Neural cell (in vitro differentiated cells): ENCODE data around the gene C1orf232. TPM values are rescaled to one million over a fixed set of nuclear protein-coding genes. Genes with fewer than 3 reads are reported as not detected.

Experiments
- H2AFZ ChIP-seq: fragments of 200-600, 300-800 bp; sonication (generic), shearing (Covaris generic); 2 replicates; pipeline ENCODE4 v1.6.0; 2014; ENCODE audit warnings: low read depth, mild to moderate bottlenecking, antibody characterized with exemption, low read length, moderate library complexity
- H3F3A ChIP-seq: fragments of 200-600 bp; shearing (Covaris generic); 2 replicates; pipeline ENCODE4 v1.6.1; 2016; ENCODE audit warnings: mild to moderate bottlenecking, moderate library complexity, mixed read lengths, antibody characterized with exemption, low read length; ENCODE audit not compliant: insufficient read depth, poor library complexity, severe bottlenecking
- H3K27ac ChIP-seq: fragments of 200-600, 300-800 bp; sonication (generic), shearing (Covaris generic); 2 replicates; pipeline ENCODE4 v1.5.1; 2014; ENCODE audit warnings: mild to moderate bottlenecking, low read length, moderate library complexity
- H3K27me3 ChIP-seq: fragments of 300-800, 200-600 bp; sonication (generic), shearing (Covaris generic); 2 replicates; pipeline ENCODE4 v1.6.0; 2014; ENCODE audit warnings: mild to moderate bottlenecking, low read depth, low read length, moderate library complexity; ENCODE audit not compliant: insufficient read depth
- H3K36me3 ChIP-seq: fragments of 300-800, 200-600 bp; sonication (generic), shearing (Covaris generic); 2 replicates; pipeline ENCODE4 v1.5.1; 2014; ENCODE audit warnings: mild to moderate bottlenecking, antibody characterized with exemption, low read length, moderate library complexity; ENCODE audit not compliant: insufficient read depth
- H3K4me2 ChIP-seq: fragments of 300-800, 200-600 bp; sonication (generic), shearing (Covaris generic); 2 replicates; pipeline ENCODE4 v1.6.0; 2014; ENCODE audit warnings: mild to moderate bottlenecking, low read length
- H3K4me3 ChIP-seq: fragments of 300-800, 200-600 bp; sonication (generic), shearing (Covaris generic); 2 replicates; pipeline ENCODE4 v1.5.1; 2014; ENCODE audit warnings: mild to moderate bottlenecking, low read length, moderate library complexity
- H3K79me2 ChIP-seq: fragments of 200-600 bp; shearing (Covaris generic); replicated peaks from 2 replicates; pipeline ENCODE4 v1.6.0; 2014; ENCODE audit warnings: mild to moderate bottlenecking, low read length, moderate library complexity; ENCODE audit not compliant: insufficient read depth
- H3K9ac ChIP-seq: fragments of 300-800, 200-600 bp; sonication (generic), shearing (Covaris generic); 2 replicates; pipeline ENCODE4 v1.6.1; 2016; ENCODE audit warnings: mild to moderate bottlenecking, low read length, mixed read lengths
- H3K9me2 ChIP-seq: fragments of 200-600 bp; shearing (Covaris generic); 2 replicates; pipeline ENCODE4 v1.6.1; 2016; ENCODE audit warnings: mild to moderate bottlenecking, low read length, mixed read lengths; ENCODE audit not compliant: insufficient read depth
- H3K9me3 ChIP-seq: fragments of 200-600, 300-800 bp; sonication (generic), shearing (Covaris generic); 2 replicates; pipeline ENCODE4 v1.6.1; 2016; ENCODE audit warnings: mild to moderate bottlenecking, mixed run types, low read length, moderate library complexity, mixed read lengths
- H4K20me1 ChIP-seq: fragments of 200-600 bp; shearing (Covaris generic); 2 replicates; pipeline ENCODE4 v1.6.1; 2016; ENCODE audit warnings: mild to moderate bottlenecking, mixed run types; ENCODE audit not compliant: insufficient read depth
- EP300 ChIP-seq: fragments of 450-650 bp; conservative IDR thresholded peaks from 2 replicates; pipeline ENCODE4 v1.6.1; 2014; ENCODE audit warnings: antibody characterized with exemption, mild to moderate bottlenecking, moderate library complexity; ENCODE audit not compliant: poor library complexity, severe bottlenecking
- EZH2 ChIP-seq: fragments of 200-600, 300-800 bp; shearing (Covaris generic), sonication (generic); IDR thresholded peaks from 2 replicates; pipeline ENCODE4 v1.6.1; 2014; ENCODE audit warnings: antibody characterized with exemption, low read length, borderline replicate concordance, mild to moderate bottlenecking; ENCODE audit not compliant: insufficient read depth, poor library complexity, severe bottlenecking
- MXI1 ChIP-seq: fragments of 450-650 bp; conservative IDR thresholded peaks from 2 replicates; pipeline ENCODE4 v1.6.1; 2014; ENCODE audit warnings: antibody characterized with exemption, mild to moderate bottlenecking; ENCODE audit not compliant: poor library complexity, severe bottlenecking
- POLR2AphosphoS5 ChIP-seq: IDR thresholded peaks from 2 replicates; pipeline ENCODE4 v1.6.1; 2012
- RAD21 ChIP-seq: fragments of 450-650 bp; conservative IDR thresholded peaks from 2 replicates; pipeline ENCODE4 v1.6.1; 2014; ENCODE audit warnings: antibody characterized with exemption, mild to moderate bottlenecking, moderate library complexity
- SMC3 ChIP-seq: fragments of 450-650 bp; conservative IDR thresholded peaks from 2 replicates; pipeline ENCODE4 v1.6.1; 2014; ENCODE audit warnings: antibody characterized with exemption, mild to moderate bottlenecking, moderate library complexity; ENCODE audit not compliant: poor library complexity
- TAF1 ChIP-seq: IDR thresholded peaks from 2 replicates; pipeline ENCODE4 v1.6.1; 2012; ENCODE audit warnings: low read depth
- polyA plus RNA-seq: library from polyadenylated mRNA; depleted of rRNA; stranded (reverse); fragments of >200 nt; gene quantifications from 2 replicates; pipeline ENCODE4 v1.2.3, GENCODE V29; 2014
- TF ChIP-seq, protein P1 (sequence below): fragments of 450-650 bp; IDR thresholded peaks from 2 replicates; pipeline ENCODE4 v1.5.1; 2014; ENCODE audit warnings: antibody characterized with exemption, mild to moderate bottlenecking, moderate library complexity; ENCODE audit not compliant: poor library complexity, severe bottlenecking
- TF ChIP-seq, protein P2 (sequence below): IDR thresholded peaks from 2 replicates; pipeline ENCODE4 v1.6.1; 2012; ENCODE audit warnings: borderline replicate concordance

The C1orf232 gene
- polyA plus RNA-seq, 1 donor from 2014 or later, result not detected

- TF ChIP-seq, protein P1, sequence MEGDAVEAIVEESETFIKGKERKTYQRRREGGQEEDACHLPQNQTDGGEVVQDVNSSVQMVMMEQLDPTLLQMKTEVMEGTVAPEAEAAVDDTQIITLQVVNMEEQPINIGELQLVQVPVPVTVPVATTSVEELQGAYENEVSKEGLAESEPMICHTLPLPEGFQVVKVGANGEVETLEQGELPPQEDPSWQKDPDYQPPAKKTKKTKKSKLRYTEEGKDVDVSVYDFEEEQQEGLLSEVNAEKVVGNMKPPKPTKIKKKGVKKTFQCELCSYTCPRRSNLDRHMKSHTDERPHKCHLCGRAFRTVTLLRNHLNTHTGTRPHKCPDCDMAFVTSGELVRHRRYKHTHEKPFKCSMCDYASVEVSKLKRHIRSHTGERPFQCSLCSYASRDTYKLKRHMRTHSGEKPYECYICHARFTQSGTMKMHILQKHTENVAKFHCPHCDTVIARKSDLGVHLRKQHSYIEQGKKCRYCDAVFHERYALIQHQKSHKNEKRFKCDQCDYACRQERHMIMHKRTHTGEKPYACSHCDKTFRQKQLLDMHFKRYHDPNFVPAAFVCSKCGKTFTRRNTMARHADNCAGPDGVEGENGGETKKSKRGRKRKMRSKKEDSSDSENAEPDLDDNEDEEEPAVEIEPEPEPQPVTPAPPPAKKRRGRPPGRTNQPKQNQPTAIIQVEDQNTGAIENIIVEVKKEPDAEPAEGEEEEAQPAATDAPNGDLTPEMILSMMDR, result no peak
- TF ChIP-seq POLR2AphosphoS5, result no peak
- no peak for TF ChIP-seq EZH2
- TF ChIP-seq, protein P2, sequence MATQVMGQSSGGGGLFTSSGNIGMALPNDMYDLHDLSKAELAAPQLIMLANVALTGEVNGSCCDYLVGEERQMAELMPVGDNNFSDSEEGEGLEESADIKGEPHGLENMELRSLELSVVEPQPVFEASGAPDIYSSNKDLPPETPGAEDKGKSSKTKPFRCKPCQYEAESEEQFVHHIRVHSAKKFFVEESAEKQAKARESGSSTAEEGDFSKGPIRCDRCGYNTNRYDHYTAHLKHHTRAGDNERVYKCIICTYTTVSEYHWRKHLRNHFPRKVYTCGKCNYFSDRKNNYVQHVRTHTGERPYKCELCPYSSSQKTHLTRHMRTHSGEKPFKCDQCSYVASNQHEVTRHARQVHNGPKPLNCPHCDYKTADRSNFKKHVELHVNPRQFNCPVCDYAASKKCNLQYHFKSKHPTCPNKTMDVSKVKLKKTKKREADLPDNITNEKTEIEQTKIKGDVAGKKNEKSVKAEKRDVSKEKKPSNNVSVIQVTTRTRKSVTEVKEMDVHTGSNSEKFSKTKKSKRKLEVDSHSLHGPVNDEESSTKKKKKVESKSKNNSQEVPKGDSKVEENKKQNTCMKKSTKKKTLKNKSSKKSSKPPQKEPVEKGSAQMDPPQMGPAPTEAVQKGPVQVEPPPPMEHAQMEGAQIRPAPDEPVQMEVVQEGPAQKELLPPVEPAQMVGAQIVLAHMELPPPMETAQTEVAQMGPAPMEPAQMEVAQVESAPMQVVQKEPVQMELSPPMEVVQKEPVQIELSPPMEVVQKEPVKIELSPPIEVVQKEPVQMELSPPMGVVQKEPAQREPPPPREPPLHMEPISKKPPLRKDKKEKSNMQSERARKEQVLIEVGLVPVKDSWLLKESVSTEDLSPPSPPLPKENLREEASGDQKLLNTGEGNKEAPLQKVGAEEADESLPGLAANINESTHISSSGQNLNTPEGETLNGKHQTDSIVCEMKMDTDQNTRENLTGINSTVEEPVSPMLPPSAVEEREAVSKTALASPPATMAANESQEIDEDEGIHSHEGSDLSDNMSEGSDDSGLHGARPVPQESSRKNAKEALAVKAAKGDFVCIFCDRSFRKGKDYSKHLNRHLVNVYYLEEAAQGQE, result no peak
- TF ChIP-seq SMC3, result no peak
- TF ChIP-seq RAD21, result no peak
- TF ChIP-seq MXI1, result no peak
- TF ChIP-seq TAF1, result no peak
- TF ChIP-seq EP300, result no peak
- H4K20me1 ChIP-seq, result no peaks in the 10 kb centered on the region
- H3K9me3 ChIP-seq, result no peaks in the 10 kb centered on the region
- no peak overlapping the region for H3K4me3 ChIP-seq
- no peaks in the 10 kb centered on the region for H3F3A ChIP-seq
- no peak overlapping the region for H3K9ac ChIP-seq
- H3K9me2 ChIP-seq, result no peaks in the 10 kb centered on the region
- no peak overlapping the region for H3K27ac ChIP-seq
- peaks cover 5% of the 10 kb centered on the region for H3K27me3 ChIP-seq
- H3K4me2 ChIP-seq, result no peak overlapping the region
- no peak overlapping the region for H2AFZ ChIP-seq
- H3K79me2 ChIP-seq, result no peaks in the 10 kb centered on the region
- no peaks in the 10 kb centered on the region for H3K36me3 ChIP-seq
Observed at GRCh38 chr1:26155370-26156284, 13.1 kb downstream of the C1orf232 start.

GRCh38 chr1:26154750-26155149 is 14.0 kb downstream of the C1orf232 start:
- no peak overlapping the region for H3K4me3 ChIP-seq
- no peaks in the 10 kb centered on the region for H3K36me3 ChIP-seq
- TF ChIP-seq EP300 (no peak), POLR2AphosphoS5 (no peak), TAF1 (no peak), SMC3 (no peak), EZH2 (no peak), MXI1 (no peak), RAD21 (no peak)
- TF ChIP-seq, protein P1, result no peak
- TF ChIP-seq, protein P2, result no peak
- no peaks in the 10 kb centered on the region for H3K79me2 ChIP-seq
- peaks cover 5% of the 10 kb centered on the region for H3K27me3 ChIP-seq
- no peak overlapping the region for H3K27ac ChIP-seq
- no peaks in the 10 kb centered on the region for H3F3A ChIP-seq
- H2AFZ ChIP-seq, result no peak overlapping the region
- no peaks in the 10 kb centered on the region for H3K9me2 ChIP-seq
- no peak overlapping the region for H3K9ac ChIP-seq
- no peak overlapping the region for H3K4me2 ChIP-seq
- no peaks in the 10 kb centered on the region for H3K9me3 ChIP-seq
- H4K20me1 ChIP-seq, result no peaks in the 10 kb centered on the region
